ENCODE results near the gene OR6V1. TPM values are rescaled to one million over a fixed set of nuclear protein-coding genes. Genes with fewer than 3 reads are reported as not detected.

OR6V1 gene
- total RNA-seq (not detected), polyA plus RNA-seq (0.02 TPM)
- long read RNA-seq, donor 1, result 0 reads
- long read RNA-seq, donor 2, result 0 reads
- long read RNA-seq, donor 3, result 0 reads
- long read RNA-seq, donor 4, result 0 reads
- long read RNA-seq, donor 5, result 0 reads
- long read RNA-seq, donor 6, result 0 reads
- long read RNA-seq, donor 7, result 0 reads
- long read RNA-seq, donor 8, result 0 reads
- long read RNA-seq, donor 9, result 0 reads
- long read RNA-seq, donor 10, result 0 reads

DNA sequence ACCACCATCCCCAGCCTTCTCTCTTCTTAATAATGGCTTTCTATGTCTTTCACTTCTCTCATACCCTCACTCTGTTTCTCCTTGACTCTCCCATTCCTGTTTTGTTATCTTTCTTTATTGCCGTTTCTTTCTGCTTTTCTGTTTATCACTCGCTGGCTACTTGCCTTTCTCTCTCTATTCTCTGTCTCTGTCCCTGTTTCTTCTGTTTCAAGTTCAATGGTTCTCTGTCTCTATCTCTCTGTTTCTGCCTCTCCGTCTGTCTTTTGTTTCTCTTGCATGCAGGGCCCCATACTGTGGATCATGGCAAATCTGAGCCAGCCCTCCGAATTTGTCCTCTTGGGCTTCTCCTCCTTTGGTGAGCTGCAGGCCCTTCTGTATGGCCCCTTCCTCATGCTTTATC is at the start of gene OR6V1:
OR6V1 (plus strand) TSS at position 301 of the 400 bp plus-strand sequence; CDS start at position 301, 0 bp downstream.
- H3K4me3 ChIP-seq (ENCODE audit: low read length in 2 of 2), result no peak within 1 kb of the TSS
- H3K4me1 ChIP-seq (ENCODE audit: control insufficient read depth in 2 of 2, insufficient read depth in 2 of 2, low read length in 2 of 2), result no peaks in the 10 kb centered on the region
- H3K36me3 ChIP-seq (ENCODE audit: control insufficient read depth in 2 of 2, insufficient read depth in 2 of 2, low read length in 1 of 2), result no peaks in the 10 kb centered on the region
- no peak within 1 kb of the TSS for H3K27ac ChIP-seq (ENCODE audit: low read depth in 1 of 2, low read length in 1 of 2)
- no peaks in the 10 kb centered on the region for H3K27me3 ChIP-seq (ENCODE audit: control insufficient read depth in 2 of 2, insufficient read depth in 1 of 2, low read length in 1 of 2)
- no peak for DNase-seq (ENCODE audit: low read depth in 6 of 9, low spot score in 9 of 9)
- WGBS, result 99% methylated on average over 4 of the region's 4 CpGs
- peaks cover 0 to 3% of the 10 kb centered on the region in 2 donors for H3K9me3 ChIP-seq (ENCODE audit: control insufficient read depth in 2 of 2, insufficient read depth in 1 of 2, low read length in 1 of 2)

- Histone ChIP-seq H3K9me3 (ENCODE audit: control insufficient read depth in 2 of 2, insufficient read depth in 1 of 2, low read length in 1 of 2) (no peaks in the 10 kb centered on the region), H3K27ac (ENCODE audit: low read depth in 1 of 2, low read length in 1 of 2) (peak overlapping the region in 1 of 2 donors; percentile 5), H3K4me3 (ENCODE audit: low read length in 2 of 2) (no peak overlapping the region), H3K27me3 (ENCODE audit: control insufficient read depth in 2 of 2, insufficient read depth in 1 of 2, low read length in 1 of 2) (no peaks in the 10 kb centered on the region), H3K4me1 (ENCODE audit: control insufficient read depth in 2 of 2, insufficient read depth in 2 of 2, low read length in 2 of 2) (peaks cover 5 to 20% of the 10 kb centered on the region in 2 donors), H3K36me3 (ENCODE audit: control insufficient read depth in 2 of 2, insufficient read depth in 2 of 2, low read length in 1 of 2) (no peaks in the 10 kb centered on the region)
- 93% methylated on average over 5 of the region's 5 CpGs for WGBS
- DNase-seq (ENCODE audit: low read depth in 6 of 9, low spot score in 9 of 9), result peak in 1 of 9 donors; percentile 15
Measured at GRCh38 chr7:143002898-143003297, 49.2 kb upstream of the OR6V1 start.

GRCh38 chr7:143003393-143004051 is 48.6 kb upstream of the OR6V1 start:
- peaks cover 5 to 20% of the 10 kb centered on the region in 2 donors for H3K4me1 ChIP-seq (ENCODE audit: control insufficient read depth in 2 of 2, insufficient read depth in 2 of 2, low read length in 2 of 2)
- no peaks in the 10 kb centered on the region for H3K36me3 ChIP-seq (ENCODE audit: control insufficient read depth in 2 of 2, insufficient read depth in 2 of 2, low read length in 1 of 2)
- no peak overlapping the region for H3K4me3 ChIP-seq (ENCODE audit: low read length in 2 of 2)
- H3K9me3 ChIP-seq (ENCODE audit: control insufficient read depth in 2 of 2, insufficient read depth in 1 of 2, low read length in 1 of 2), result no peaks in the 10 kb centered on the region
- peak; percentile 27 to 81 (median 62) for DNase-seq (ENCODE audit: low read depth in 6 of 9, low spot score in 9 of 9)
- H3K27me3 ChIP-seq (ENCODE audit: control insufficient read depth in 2 of 2, insufficient read depth in 1 of 2, low read length in 1 of 2), result no peaks in the 10 kb centered on the region
- WGBS, result 37% methylated on average over 6 of the region's 6 CpGs
- H3K27ac ChIP-seq (ENCODE audit: low read depth in 1 of 2, low read length in 1 of 2), result no peak overlapping the region

DNA sequence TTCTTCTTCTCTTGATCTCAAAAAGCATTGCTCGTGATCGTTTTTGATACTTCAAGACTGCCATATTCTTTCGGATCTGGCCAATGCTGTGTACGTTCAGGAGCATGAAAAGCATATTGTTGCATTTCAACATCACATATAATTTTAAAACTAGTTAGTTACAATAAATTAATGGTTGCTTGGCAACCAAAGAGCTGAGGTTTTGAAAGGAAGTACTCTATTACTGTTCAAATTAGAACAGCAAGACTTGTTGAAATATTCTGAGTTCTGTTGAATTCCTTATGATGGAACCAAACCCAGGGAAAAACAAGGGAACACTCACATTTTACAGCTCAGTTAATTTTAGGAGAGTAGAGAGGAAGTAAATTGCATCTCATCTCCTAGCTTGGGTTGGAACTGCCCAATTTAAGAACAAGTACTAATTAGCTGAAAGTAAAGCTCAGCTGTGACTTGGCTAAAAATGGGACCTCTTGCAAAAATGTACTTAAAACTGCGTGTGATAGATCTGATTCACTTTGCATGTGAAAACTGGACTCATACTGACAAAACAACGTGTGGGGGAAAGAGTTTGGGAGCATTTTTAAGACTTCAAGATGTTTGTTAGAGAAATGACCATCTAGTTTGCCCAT is 46.4 kb upstream of the OR6V1 start:
- DNase-seq (ENCODE audit: low read depth in 6 of 9, low spot score in 9 of 9), result no peak
- Histone ChIP-seq H3K36me3 (ENCODE audit: control insufficient read depth in 2 of 2, insufficient read depth in 2 of 2, low read length in 1 of 2) (no peaks in the 10 kb centered on the region), H3K27me3 (ENCODE audit: control insufficient read depth in 2 of 2, insufficient read depth in 1 of 2, low read length in 1 of 2) (no peaks in the 10 kb centered on the region), H3K4me1 (ENCODE audit: control insufficient read depth in 2 of 2, insufficient read depth in 2 of 2, low read length in 2 of 2) (peaks cover 5 to 20% of the 10 kb centered on the region in 2 donors), H3K4me3 (ENCODE audit: low read length in 2 of 2) (no peak overlapping the region), H3K9me3 (ENCODE audit: control insufficient read depth in 2 of 2, insufficient read depth in 1 of 2, low read length in 1 of 2) (no peaks in the 10 kb centered on the region), H3K27ac (ENCODE audit: low read depth in 1 of 2, low read length in 1 of 2) (no peak overlapping the region)
- 93% methylated on average over 6 of the region's 6 CpGs for WGBS

GRCh38 chr7:143008007-143008901 is 43.9 kb upstream of the OR6V1 start:
- Histone ChIP-seq H3K4me3 (ENCODE audit: low read length in 2 of 2) (no peak overlapping the region), H3K36me3 (ENCODE audit: control insufficient read depth in 2 of 2, insufficient read depth in 2 of 2, low read length in 1 of 2) (no peaks in the 10 kb centered on the region), H3K9me3 (ENCODE audit: control insufficient read depth in 2 of 2, insufficient read depth in 1 of 2, low read length in 1 of 2) (no peaks in the 10 kb centered on the region), H3K27me3 (ENCODE audit: control insufficient read depth in 2 of 2, insufficient read depth in 1 of 2, low read length in 1 of 2) (no peaks in the 10 kb centered on the region), H3K27ac (ENCODE audit: low read depth in 1 of 2, low read length in 1 of 2) (no peak overlapping the region), H3K4me1 (ENCODE audit: control insufficient read depth in 2 of 2, insufficient read depth in 2 of 2, low read length in 2 of 2) (peaks cover under 1 to 15% of the 10 kb centered on the region in 2 donors)
- DNase-seq (ENCODE audit: low read depth in 6 of 9, low spot score in 9 of 9), result peak; percentile 60 to 89 (median 79)
- WGBS, result 55% methylated on average over 24 of the region's 24 CpGs

DNA sequence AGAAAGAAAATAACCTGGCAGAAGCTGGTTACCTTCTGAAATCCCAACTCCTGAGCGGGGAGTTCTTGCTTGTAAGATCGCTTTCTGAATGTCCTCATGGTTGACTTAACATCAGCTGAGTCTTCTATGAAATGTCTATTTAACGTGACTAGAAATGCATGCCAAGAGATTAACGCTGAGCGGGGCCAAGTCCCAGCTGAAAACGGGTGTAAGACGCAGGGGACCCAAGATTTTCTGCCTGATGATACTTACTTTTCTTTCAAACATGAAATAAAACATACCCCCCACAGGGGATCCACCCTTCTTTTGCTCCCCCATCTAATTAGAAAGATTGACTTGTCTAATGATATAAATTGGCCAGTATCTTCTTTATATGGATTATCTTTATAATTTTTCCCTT is 40.1 kb upstream of the OR6V1 start:
- no peaks in the 10 kb centered on the region for H3K9me3 ChIP-seq (ENCODE audit: control insufficient read depth in 2 of 2, insufficient read depth in 1 of 2, low read length in 1 of 2)
- WGBS, result 91% methylated on average over 7 of the region's 7 CpGs
- no peaks in the 10 kb centered on the region for H3K27me3 ChIP-seq (ENCODE audit: control insufficient read depth in 2 of 2, insufficient read depth in 1 of 2, low read length in 1 of 2)
- no peaks in the 10 kb centered on the region for H3K36me3 ChIP-seq (ENCODE audit: control insufficient read depth in 2 of 2, insufficient read depth in 2 of 2, low read length in 1 of 2)
- H3K27ac ChIP-seq (ENCODE audit: low read depth in 1 of 2, low read length in 1 of 2), result no peak overlapping the region
- peaks cover 0 to 5% of the 10 kb centered on the region in 2 donors for H3K4me1 ChIP-seq (ENCODE audit: control insufficient read depth in 2 of 2, insufficient read depth in 2 of 2, low read length in 2 of 2)
- no peak for DNase-seq (ENCODE audit: low read depth in 6 of 9, low spot score in 9 of 9)
- no peak overlapping the region for H3K4me3 ChIP-seq (ENCODE audit: low read length in 2 of 2)

- H3K9me3 ChIP-seq (ENCODE audit: control insufficient read depth in 2 of 2, insufficient read depth in 1 of 2, low read length in 1 of 2), result no peaks in the 10 kb centered on the region
- no peak for DNase-seq (ENCODE audit: low read depth in 6 of 9, low spot score in 9 of 9)
- no peak overlapping the region for H3K4me3 ChIP-seq (ENCODE audit: low read length in 2 of 2)
- 93% methylated on average over 4 of the region's 4 CpGs for whole genome bisulfite sequencing
- peaks cover 0 to 5% of the 10 kb centered on the region in 2 donors for H3K4me1 ChIP-seq (ENCODE audit: control insufficient read depth in 2 of 2, insufficient read depth in 2 of 2, low read length in 2 of 2)
- no peaks in the 10 kb centered on the region for H3K36me3 ChIP-seq (ENCODE audit: control insufficient read depth in 2 of 2, insufficient read depth in 2 of 2, low read length in 1 of 2)
- H3K27me3 ChIP-seq (ENCODE audit: control insufficient read depth in 2 of 2, insufficient read depth in 1 of 2, low read length in 1 of 2), result no peaks in the 10 kb centered on the region
- no peak overlapping the region for H3K27ac ChIP-seq (ENCODE audit: low read depth in 1 of 2, low read length in 1 of 2)
Measured at GRCh38 chr7:143012409-143012808, 39.7 kb upstream of the OR6V1 start.

DNA sequence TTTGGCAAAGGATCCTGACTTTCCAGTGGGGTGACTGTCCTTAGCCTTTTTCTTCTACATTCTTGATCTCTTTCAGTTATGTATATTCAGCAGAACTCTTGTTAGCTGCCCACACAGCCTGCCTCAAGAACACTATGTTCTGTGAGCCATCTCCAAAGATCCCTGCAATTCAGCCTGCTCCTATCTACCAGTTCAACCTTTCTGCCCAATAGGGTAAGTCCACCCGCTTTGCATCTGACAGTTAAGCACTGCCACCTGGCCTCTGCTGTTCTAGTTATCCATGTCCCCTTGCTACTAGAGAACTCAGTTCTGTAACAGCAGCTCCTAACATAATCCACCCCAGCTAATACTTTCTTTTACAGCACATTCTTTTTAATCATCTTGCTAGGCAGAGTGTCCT is 38.7 kb upstream of the OR6V1 start:
- whole genome bisulfite sequencing, result 97% methylated on average over 1 of the region's 1 CpG
- H3K36me3 ChIP-seq (ENCODE audit: control insufficient read depth in 2 of 2, insufficient read depth in 2 of 2, low read length in 1 of 2), result no peaks in the 10 kb centered on the region
- no peaks in the 10 kb centered on the region for H3K9me3 ChIP-seq (ENCODE audit: control insufficient read depth in 2 of 2, insufficient read depth in 1 of 2, low read length in 1 of 2)
- DNase-seq (ENCODE audit: low read depth in 6 of 9, low spot score in 9 of 9), result no peak
- H3K4me3 ChIP-seq (ENCODE audit: low read length in 2 of 2), result no peak overlapping the region
- peak overlapping the region in 1 of 2 donors; percentile 26 for H3K27ac ChIP-seq (ENCODE audit: low read depth in 1 of 2, low read length in 1 of 2)
- no peaks in the 10 kb centered on the region for H3K27me3 ChIP-seq (ENCODE audit: control insufficient read depth in 2 of 2, insufficient read depth in 1 of 2, low read length in 1 of 2)
- peaks cover 0 to 5% of the 10 kb centered on the region in 2 donors for H3K4me1 ChIP-seq (ENCODE audit: control insufficient read depth in 2 of 2, insufficient read depth in 2 of 2, low read length in 2 of 2)

All from thymus (tissue), 14 donors.